ENCODE data around the gene STKLD1. TPM values are rescaled to one million over a fixed set of nuclear protein-coding genes. Genes with fewer than 3 reads are reported as not detected.

STKLD1 gene
- total and polyA plus RNA-seq, 9 of the 15 experiments (the other 6 are each of a cell fraction or from before 2014, with no cell fraction given) = 0.10 to 0.65 (median 0.33) TPM; not detected in 2

DNA sequence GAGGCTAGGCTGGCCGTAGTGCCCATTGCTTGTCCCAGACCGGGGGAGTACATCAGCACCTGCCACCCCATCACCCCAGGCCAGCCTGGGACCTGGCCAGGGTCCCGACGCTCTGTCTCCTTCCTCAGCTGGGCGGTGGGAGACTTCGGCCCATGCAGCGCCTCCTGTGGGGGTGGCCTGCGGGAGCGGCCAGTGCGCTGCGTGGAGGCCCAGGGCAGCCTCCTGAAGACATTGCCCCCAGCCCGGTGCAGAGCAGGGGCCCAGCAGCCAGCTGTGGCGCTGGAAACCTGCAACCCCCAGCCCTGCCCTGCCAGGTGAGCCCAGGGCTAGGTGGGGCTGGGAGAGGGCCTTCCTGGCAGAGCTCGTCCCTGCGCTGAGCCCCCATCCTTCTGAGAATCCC, 67.1 kb downstream of the STKLD1 start:
- WGBS (ENCODE audit: insufficient coverage, low coverage, missing lambda C conversion rate) = 5% methylated on average over 15 of the region's 15 CpGs
- no peak overlapping the region for H3K4me3 ChIP-seq
- ChIA-PET POLR2A (no interaction called here), CTCF (ENCODE audit: low intra/inter-chr PET ratio) (no interaction called here)
- no peak overlapping the region for H3K27ac ChIP-seq (ENCODE audit: extremely low read depth, low read depth, low read length)
- no peaks in the 10 kb centered on the region for H3K36me3 ChIP-seq (ENCODE audit: control insufficient read depth, insufficient read depth, low read length)
- ATAC-seq (no peak), FAIRE-seq (no peak), DNase-seq (ENCODE audit: extremely low read depth in 1 of 4, low spot score in 3 of 4) (no peak)
- in situ Hi-C loops (cut with MboI) = no loop called here
- intact Hi-C loops (cut with micrococcal nuclease) = no loop called here
- H3K9me3 ChIP-seq (replicated peaks; ENCODE audit: control insufficient read depth, insufficient read depth, low read depth, low read length) = no peaks in the 10 kb centered on the region
- H3K4me2 ChIP-seq (ENCODE audit: insufficient read depth, low read length) = no peak overlapping the region
- peaks cover under 1% of the 10 kb centered on the region for H3K9me1 ChIP-seq (ENCODE audit: control insufficient read depth, insufficient read depth, low read length)
- peaks cover 17% of the 10 kb centered on the region; the same call in 1 of the 2 replicates for H4K20me1 ChIP-seq (replicated peaks; ENCODE audit: control insufficient read depth, insufficient read depth, low read length)
- H3K79me2 ChIP-seq (ENCODE audit: control insufficient read depth, insufficient read depth, low read length) = no peaks in the 10 kb centered on the region
- peak overlapping the region in 1 of 2 experiments; percentile 15; a peak in 1 of 4 replicates for H3K9ac ChIP-seq (ENCODE audit: insufficient read depth in 1 of 2, low read depth in 2 of 2, low read length in 2 of 2)
- H3K4me1 ChIP-seq (replicated peaks in 1 of 2; ENCODE audit: control insufficient read depth in 2 of 2, insufficient read depth in 2 of 2, low read length in 2 of 2) = peaks cover 0 to 23% of the 10 kb centered on the region in 2 experiments; a peak in 1 of 5 replicates
- H3K27me3 ChIP-seq (ENCODE audit: control insufficient read depth in 2 of 2, insufficient read depth in 2 of 2, low read length in 2 of 2) = peaks cover 52 to 84% of the 10 kb centered on the region in 2 experiments
- no peak overlapping the region for H2AFZ ChIP-seq (ENCODE audit: low read depth, low read length)
- BruUV-seq (replicated peaks) = no TSS peak
- TF ChIP-seq, protein P1, sequence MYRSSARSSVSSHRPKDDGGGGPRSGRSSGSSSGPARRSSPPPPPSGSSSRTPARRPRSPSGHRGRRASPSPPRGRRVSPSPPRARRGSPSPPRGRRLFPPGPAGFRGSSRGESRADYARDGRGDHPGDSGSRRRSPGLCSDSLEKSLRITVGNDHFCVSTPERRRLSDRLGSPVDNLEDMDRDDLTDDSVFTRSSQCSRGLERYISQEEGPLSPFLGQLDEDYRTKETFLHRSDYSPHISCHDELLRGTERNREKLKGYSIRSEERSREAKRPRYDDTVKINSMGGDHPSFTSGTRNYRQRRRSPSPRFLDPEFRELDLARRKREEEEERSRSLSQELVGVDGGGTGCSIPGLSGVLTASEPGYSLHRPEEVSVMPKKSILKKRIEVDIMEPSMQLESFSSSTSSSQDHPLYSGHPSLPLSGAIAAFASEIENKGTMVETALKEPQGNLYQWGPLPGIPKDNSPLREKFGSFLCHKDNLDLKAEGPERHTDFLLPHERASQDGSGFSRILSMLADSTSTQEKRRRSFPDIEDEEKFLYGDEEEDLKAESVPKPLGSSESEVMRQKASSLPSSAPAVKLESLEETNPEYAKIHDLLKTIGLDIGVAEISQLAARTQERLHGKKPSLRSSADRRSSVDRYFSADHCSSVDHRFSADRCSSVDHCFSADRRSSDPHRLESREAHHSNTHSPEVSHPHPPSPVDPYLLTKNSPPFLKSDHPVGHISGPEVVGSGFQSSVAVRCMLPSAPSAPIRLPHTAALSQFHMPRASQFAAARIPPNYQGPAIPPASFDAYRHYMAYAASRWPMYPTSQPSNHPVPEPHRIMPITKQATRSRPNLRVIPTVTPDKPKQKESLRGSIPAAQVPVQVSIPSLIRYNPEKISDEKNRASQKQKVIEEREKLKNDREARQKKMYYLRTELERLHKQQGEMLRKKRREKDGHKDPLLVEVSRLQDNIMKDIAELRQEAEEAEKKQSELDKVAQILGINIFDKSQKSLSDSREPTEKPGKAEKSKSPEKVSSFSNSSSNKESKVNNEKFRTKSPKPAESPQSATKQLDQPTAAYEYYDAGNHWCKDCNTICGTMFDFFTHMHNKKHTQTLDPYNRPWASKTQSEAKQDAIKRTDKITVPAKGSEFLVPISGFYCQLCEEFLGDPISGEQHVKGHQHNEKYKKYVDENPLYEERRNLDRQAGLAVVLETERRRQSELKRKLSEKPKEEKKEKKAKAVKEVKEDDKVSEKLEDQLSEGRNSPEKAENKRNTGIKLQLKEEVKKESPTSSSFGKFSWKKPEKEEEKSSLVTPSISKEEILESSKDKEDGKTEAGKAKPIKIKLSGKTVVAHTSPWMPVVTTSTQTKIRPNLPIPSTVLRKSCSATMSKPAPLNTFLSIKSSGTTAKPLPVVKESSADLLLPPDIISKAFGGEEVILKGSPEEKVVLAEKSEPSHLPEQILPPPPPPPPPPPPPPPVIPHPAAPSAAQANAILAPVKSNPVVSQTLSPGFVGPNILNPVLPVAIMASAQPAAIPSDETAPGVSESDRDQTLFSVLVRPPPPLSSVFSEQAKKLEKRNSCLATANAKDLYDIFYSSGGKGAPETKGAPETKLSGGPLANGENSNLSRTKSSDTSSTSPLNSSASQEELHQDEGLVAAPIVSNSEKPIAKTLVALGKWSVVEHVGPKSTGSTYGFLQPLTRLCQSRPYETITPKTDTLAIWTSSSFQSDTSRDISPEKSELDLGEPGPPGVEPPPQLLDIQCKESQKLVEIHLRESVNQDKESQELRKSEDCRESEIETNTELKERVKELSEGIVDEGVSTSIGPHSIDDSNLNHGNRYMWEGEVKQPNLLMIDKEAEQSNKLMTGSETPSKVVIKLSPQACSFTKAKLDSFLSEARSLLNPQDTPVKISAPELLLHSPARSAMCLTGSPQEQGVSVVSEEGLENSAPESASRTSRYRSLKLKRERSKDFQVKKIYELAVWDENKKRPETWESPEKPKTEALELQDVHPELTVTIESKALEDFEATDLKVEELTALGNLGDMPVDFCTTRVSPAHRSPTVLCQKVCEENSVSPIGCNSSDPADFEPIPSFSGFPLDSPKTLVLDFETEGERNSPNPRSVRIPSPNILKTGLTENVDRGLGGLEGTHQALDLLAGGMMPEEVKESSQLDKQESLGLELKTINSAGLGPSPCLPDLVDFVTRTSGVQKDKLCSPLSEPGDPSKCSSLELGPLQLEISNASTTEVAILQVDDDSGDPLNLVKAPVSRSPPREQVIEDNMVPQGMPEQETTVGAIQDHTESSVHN (IDR thresholded peaks at IDR 0.05; ENCODE audit: borderline replicate concordance in 1 of 2, low read depth in 1 of 2) = no peak
- TF ChIP-seq KLF16 (IDR thresholded peaks at IDR 0.05) = no peak
- TF ChIP-seq SPI1 (IDR thresholded peaks at IDR 0.05; ENCODE audit: borderline replicate concordance, low read depth, low read length) = no peak
- TF ChIP-seq BDP1 (IDR thresholded peaks at IDR 0.05; ENCODE audit: insufficient read depth, insufficient read length) = no peak
- no peak for TF ChIP-seq TCF7L2 (IDR thresholded peaks at IDR 0.05; ENCODE audit: low read depth, low read length)
- TF ChIP-seq HDAC2 (IDR thresholded peaks at IDR 0.05) = no peak
- TF ChIP-seq ZNF444 (CRISPR knock-in tag; IDR thresholded peaks at IDR 0.05) = no peak
- no peak for TF ChIP-seq MTA1 (IDR thresholded peaks at IDR 0.05; ENCODE audit: borderline replicate concordance)
- TF ChIP-seq KLF10 (CRISPR knock-in tag; IDR thresholded peaks at IDR 0.05) = no peak
- no peak for TF ChIP-seq ZNF668 (CRISPR knock-in tag; IDR thresholded peaks at IDR 0.05)
- no peak for TF ChIP-seq NR4A1 (CRISPR knock-in tag; IDR thresholded peaks at IDR 0.05)
- TF ChIP-seq NR4A1 (tag; IDR thresholded peaks at IDR 0.05) = no peak

Data from K562 (cell line).